ENCODE data around the gene SLC2A14.
A peak's percentile ranks its signal among the peaks of the same experiment; 100 is the strongest.
"Not testable (repeated sequence)": the region's sequence is repeated elsewhere in the genome, so short reads cannot be mapped to it uniquely, and the experiment has no call there.

The SLC2A14 gene

GRCh38 chr12:7833201-7833600, 39.5 kb downstream of the SLC2A14 start:
- DNase-seq (ENCODE audit: low spot score): not testable (repeated sequence)

- peak; percentile 78 for DNase-seq (ENCODE audit: low spot score)
Measured at GRCh38 chr12:7832059-7832696, 40.5 kb downstream of the SLC2A14 start.

GRCh38 chr12:7829737-7830136, 43.0 kb downstream of the SLC2A14 start:
- not testable (repeated sequence) for DNase-seq (ENCODE audit: low spot score)

GRCh38 chr12:7825754-7826153, 47.0 kb downstream of the SLC2A14 start:
- not testable (repeated sequence) for DNase-seq (ENCODE audit: low spot score)

GRCh38 chr12:7806863-7807487, 65.7 kb downstream of the SLC2A14 start:
- DNase-seq (ENCODE audit: low spot score): peak; percentile 68

- DNase-seq (ENCODE audit: low spot score): not testable (repeated sequence)
Measured at GRCh38 chr12:7806319-7806718, 66.4 kb downstream of the SLC2A14 start.

GRCh38 chr12:7801460-7801859, 71.3 kb downstream of the SLC2A14 start:
- DNase-seq (ENCODE audit: low spot score): no peak

- DNase-seq (ENCODE audit: low spot score): not testable (repeated sequence)
Measured at GRCh38 chr12:7798750-7799308, 73.9 kb downstream of the SLC2A14 start.

- no peak for DNase-seq (ENCODE audit: low spot score)
Measured at GRCh38 chr12:7797698-7798398, 74.9 kb downstream of the SLC2A14 start.

- DNase-seq (ENCODE audit: low spot score): not testable (repeated sequence)
Measured at GRCh38 chr12:7797269-7797668, 75.4 kb downstream of the SLC2A14 start.

GRCh38 chr12:7793211-7793610, 79.5 kb downstream of the SLC2A14 start:
- no peak for DNase-seq (ENCODE audit: low spot score)

- not testable (repeated sequence) for DNase-seq (ENCODE audit: low spot score)
Measured at GRCh38 chr12:7788884-7789528, 83.7 kb downstream of the SLC2A14 start, which contains the start of gene NANOG. Gene NANOG (plus strand): TSS chr12:7789402. CDS start chr12:7789615, 213 bp downstream.

GRCh38 chr12:7788294-7788660, 84.4 kb downstream of the SLC2A14 start:
- DNase-seq (ENCODE audit: low spot score): no peak

GRCh38 chr12:7787574-7788293, 85.0 kb downstream of the SLC2A14 start:
- no peak for DNase-seq (ENCODE audit: low spot score)

GRCh38 chr12:7784701-7785100, 88.0 kb downstream of the SLC2A14 start:
- no peak for DNase-seq (ENCODE audit: low spot score)

GRCh38 chr12:7783433-7783832, 89.3 kb downstream of the SLC2A14 start:
- DNase-seq (ENCODE audit: low spot score): not testable (repeated sequence)

GRCh38 chr12:7782055-7782454, 90.7 kb downstream of the SLC2A14 start:
- no peak for DNase-seq (ENCODE audit: low spot score)

GRCh38 chr12:7781274-7781673, 91.4 kb downstream of the SLC2A14 start:
- no peak for DNase-seq (ENCODE audit: low spot score)

GRCh38 chr12:7769999-7770398, 102.7 kb downstream of the SLC2A14 start:
- DNase-seq (ENCODE audit: low spot score): no peak
